GM21381 (cell line): ENCODE results near the gene AHSG.

Experiments used
- ATAC-seq: cut with Tn5 transposase; IDR thresholded peaks from one replicate; pipeline ENCODE4 v1.9.1; 2021; ENCODE audit warnings: mild to moderate bottlenecking, moderate library complexity; ENCODE audit not compliant: unreplicated experiment

Gene AHSG

GRCh38 chr3:186637686-186638085 is 24.8 kb downstream of the AHSG start:
- ATAC-seq: no peak

- ATAC-seq: no peak
These were observed 25.4 kb downstream of the AHSG start for GRCh38 chr3:186638259-186638658.

GRCh38 chr3:186639778-186640472 is 27.1 kb downstream of the AHSG start, which contains the start of gene FETUB:
Gene FETUB (plus strand): TSS chr3:186640399. CDS start chr3:186640461, 62 bp downstream.
- ATAC-seq: no peak

- no peak for ATAC-seq
These were observed 27.6 kb downstream of the AHSG start for GRCh38 chr3:186640473-186640818.

- no peak for ATAC-seq
These were observed 28.1 kb downstream of the AHSG start for GRCh38 chr3:186640929-186641328.

- ATAC-seq: no peak
These were observed 29.2 kb downstream of the AHSG start for GRCh38 chr3:186642014-186642413.

GRCh38 chr3:186643493-186643892 is 30.6 kb downstream of the AHSG start:
- ATAC-seq: no peak

GRCh38 chr3:186644683-186645082 is 31.8 kb downstream of the AHSG start:
- no peak for ATAC-seq

- ATAC-seq: no peak
These were observed 33.2 kb downstream of the AHSG start for GRCh38 chr3:186646106-186646505.

GRCh38 chr3:186646841-186647240 is 34.0 kb downstream of the AHSG start:
- ATAC-seq: no peak

GRCh38 chr3:186648851-186649250 is 36.0 kb downstream of the AHSG start:
- ATAC-seq: no peak

GRCh38 chr3:186651678-186652215 is 38.9 kb downstream of the AHSG start:
- no peak for ATAC-seq

- peak; percentile 95 for ATAC-seq
These were observed 40.3 kb downstream of the AHSG start for GRCh38 chr3:186653080-186653707.

- no peak for ATAC-seq
These were observed 41.1 kb downstream of the AHSG start for GRCh38 chr3:186653984-186654383.

- no peak for ATAC-seq
These were observed 50.7 kb downstream of the AHSG start for GRCh38 chr3:186663361-186664118.

- ATAC-seq: no peak
These were observed 51.2 kb downstream of the AHSG start for GRCh38 chr3:186664119-186664495.

- no peak for ATAC-seq
These were observed 51.6 kb downstream of the AHSG start for GRCh38 chr3:186664506-186664905.

GRCh38 chr3:186665625-186666188 is 52.8 kb downstream of the AHSG start, which contains the start of gene HRG:
Gene HRG (plus strand): TSS chr3:186666014. CDS start chr3:186666032, 18 bp downstream.
- no peak for ATAC-seq

GRCh38 chr3:186668426-186668825 is 55.6 kb downstream of the AHSG start:
- no peak for ATAC-seq

- ATAC-seq: no peak
These were observed 56.7 kb downstream of the AHSG start for GRCh38 chr3:186669378-186670084.

GRCh38 chr3:186670155-186670554 is 57.3 kb downstream of the AHSG start:
- ATAC-seq: no peak
